ENCODE measurements around the gene PDE11A.
A peak's percentile ranks its signal among the peaks of the same experiment; 100 is the strongest.

GRCh38 chr2:177604271-177605065 lies 468.1 kb downstream of the PDE11A start:
- peak; percentile 89 for TF ChIP-seq CTCF (IDR thresholded peaks at IDR 0.05; ENCODE audit: low read depth, low read length)
- TF ChIP-seq EZH2phosphoT487 (IDR thresholded peaks at IDR 0.05; ENCODE audit: low read depth), result no peak
